GM21786 (cell line): Measurements from ENCODE around the gene CLRN2.
"Not testable (repeated sequence)": the region's sequence is repeated elsewhere in the genome, so short reads cannot be mapped to it uniquely, and the experiment has no call there.

Source experiments
- ATAC-seq: cut with Tn5 transposase; IDR thresholded peaks from one replicate; pipeline ENCODE4 v1.9.1; 2021; ENCODE audit not compliant: unreplicated experiment

Gene CLRN2

DNA sequence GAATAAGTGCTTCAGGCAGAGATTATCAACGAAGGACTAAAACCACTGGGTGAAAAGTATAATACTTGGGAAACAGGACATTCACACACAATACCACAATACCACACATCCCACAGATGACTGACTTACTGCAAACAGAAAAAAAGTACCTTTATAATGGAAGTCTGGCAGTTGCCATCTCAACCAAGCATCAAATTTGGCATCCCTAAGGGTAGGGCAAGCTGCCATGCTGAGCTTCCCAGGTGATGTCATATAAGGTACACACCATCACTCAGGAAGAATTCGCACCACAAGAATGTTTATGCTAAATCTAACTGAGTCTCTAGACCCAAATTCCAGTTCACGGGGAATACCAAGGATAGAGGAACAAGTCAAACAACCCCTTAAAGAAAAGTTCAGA lies 12.2 kb upstream of the CLRN2 start:
- ATAC-seq = no peak

DNA sequence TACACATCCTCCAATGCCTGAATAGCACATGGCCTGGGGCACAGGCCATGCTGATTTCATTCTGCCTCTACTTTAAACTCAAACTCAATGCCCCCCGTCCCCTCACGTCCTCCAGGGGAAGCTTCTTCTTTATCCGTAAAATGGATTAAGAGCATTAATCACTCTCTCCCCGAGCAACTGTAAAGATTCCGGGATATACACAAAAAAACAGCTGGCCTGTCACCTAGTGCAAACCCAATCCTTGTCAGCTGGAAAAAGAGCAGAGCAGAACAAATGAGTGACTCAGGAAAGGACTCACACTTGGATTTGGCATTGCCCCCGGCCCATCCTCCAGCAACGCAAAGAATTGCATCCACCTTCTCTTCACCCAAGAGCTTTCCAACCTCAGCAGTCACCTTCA lies 10.9 kb upstream of the CLRN2 start:
- no peak for ATAC-seq

DNA sequence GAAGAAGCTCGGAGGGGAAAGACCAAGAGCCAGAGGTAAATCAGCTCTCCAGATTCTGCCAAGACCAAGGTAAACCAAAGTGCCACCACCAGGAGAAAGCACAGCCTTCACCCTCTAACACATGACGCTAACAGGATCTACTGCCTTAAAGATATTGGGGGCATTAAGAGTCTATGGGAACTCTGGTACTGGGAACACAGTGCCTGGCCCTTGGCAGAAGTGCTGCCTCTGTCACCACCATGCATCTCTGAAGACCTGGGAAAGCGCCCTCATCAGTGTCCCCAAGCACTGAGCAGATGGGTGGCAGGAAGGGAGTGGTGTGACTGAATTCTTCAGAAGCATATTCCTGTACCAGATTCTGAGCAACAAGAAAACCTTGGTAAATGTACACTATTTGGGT lies 4.4 kb upstream of the CLRN2 start:
- ATAC-seq = no peak

DNA sequence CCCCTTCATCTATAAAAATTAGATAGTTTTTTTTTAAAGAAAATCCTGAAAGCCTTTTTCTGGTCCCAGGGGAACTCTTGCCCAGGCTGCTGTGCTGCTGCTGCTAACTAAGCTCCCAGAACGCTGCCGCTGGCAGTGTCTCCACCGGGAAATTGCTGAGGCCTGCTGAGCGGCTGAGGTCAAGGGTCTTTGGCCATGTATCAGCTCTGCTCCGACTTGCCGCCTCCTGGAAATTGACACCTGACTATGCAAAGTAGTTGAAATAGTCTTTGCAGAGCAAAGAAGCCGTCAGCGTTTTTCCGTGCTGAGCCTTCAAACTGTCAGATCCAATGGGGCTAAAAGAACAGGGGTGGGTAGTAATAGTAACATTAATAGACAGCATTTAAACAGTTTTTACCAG lies 3.9 kb upstream of the CLRN2 start:
- no peak for ATAC-seq

DNA sequence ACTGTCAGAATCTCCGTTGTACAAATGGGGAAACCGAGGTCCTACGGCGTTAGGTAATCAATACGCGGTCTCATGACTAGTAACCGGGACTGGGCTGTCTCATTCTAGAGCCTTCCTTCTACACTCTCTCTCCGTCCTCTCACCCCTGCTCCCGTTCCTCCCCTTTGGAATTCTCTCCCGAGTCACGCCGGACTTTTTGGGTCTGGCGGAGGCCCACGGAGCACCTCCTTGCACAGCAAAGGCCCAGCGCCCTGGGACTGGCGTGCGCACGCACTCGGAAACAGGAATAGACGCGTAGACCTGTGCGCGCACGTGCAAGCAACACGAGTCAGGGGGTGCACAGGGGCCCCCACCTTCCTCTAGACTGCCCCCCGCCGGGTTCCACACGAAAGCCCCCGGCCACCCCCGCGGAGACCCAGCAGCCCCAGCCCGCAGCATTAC lies 3.4 kb upstream of the CLRN2 start:
- peak; percentile 45 for ATAC-seq

DNA sequence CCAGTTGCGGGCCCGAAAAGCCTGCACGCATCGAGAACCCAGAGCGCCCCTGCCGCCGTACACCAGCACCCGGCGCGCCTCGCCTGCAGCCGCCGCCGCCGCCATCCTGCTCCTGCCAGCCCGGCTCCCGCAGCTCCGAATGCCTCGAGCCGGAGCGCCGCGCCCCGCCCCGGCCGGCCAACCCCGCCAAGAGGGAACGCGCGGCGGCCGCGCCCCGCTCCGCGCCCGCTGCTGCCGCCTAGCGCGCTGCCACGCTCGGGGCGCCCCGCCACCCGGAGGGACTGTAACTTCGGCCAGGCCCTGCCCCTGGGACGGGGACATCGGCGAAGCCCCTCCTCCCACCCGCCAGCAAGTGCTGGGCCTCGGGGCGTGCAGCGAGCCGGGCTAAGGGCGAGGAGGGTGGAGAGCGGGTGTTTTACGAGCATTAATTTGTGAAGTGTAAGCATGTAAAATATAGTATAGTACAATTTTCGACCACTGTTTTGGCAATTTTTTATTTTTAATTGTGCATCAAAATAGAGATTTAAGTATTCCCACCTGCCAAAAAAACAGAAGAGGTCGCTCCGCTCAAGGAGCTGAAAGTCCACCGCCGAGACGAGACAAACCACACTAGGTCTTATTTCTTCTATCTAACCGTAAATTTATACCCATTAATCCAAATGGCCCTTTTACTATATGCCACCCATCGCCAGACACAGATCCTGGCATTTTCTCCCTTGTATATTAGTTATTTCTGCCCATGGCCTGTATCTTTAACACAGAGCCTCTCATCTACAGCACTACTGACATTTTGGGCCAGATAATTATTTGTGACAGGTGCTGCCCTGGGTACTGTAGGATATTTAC lies 2.8 kb upstream of the CLRN2 start, which contains the start of gene QDPR:
QDPR (minus strand) TSS at position 141 of the 846 bp plus-strand sequence; CDS start at position 105, 36 bp downstream.
- ATAC-seq = peak; percentile 93

DNA sequence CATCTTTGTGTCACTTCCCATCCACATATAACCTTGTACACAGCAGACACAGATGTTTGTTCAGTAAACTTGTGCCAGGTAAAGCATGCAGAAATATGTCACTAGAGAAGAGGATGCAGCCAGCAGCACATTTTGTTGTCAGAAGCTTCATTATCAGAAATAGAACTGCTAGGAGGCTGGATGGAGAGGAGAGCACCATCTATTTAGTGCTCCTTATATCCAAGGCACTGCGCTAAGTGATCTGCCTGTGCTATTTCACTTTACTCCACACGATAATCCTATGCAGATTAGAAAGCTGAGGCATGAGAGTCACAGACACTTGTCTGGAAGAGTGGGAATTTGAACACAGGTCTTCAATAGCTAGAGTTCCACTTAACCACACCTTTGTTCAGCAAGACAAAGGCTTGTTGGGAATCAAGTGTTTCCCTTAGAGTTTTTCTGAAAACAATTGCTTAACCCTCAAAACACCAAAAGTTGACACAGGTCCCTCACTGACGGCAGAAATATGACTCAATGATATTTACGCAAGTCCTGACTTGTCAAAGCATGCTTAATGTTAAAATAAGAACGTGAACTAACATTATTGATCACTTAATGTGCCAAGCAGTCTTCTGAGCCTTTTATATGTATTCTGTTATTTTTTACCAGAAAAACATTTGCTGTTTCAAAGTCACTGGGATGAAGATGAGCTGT lies 1.8 kb upstream of the CLRN2 start:
- ATAC-seq = no peak

DNA sequence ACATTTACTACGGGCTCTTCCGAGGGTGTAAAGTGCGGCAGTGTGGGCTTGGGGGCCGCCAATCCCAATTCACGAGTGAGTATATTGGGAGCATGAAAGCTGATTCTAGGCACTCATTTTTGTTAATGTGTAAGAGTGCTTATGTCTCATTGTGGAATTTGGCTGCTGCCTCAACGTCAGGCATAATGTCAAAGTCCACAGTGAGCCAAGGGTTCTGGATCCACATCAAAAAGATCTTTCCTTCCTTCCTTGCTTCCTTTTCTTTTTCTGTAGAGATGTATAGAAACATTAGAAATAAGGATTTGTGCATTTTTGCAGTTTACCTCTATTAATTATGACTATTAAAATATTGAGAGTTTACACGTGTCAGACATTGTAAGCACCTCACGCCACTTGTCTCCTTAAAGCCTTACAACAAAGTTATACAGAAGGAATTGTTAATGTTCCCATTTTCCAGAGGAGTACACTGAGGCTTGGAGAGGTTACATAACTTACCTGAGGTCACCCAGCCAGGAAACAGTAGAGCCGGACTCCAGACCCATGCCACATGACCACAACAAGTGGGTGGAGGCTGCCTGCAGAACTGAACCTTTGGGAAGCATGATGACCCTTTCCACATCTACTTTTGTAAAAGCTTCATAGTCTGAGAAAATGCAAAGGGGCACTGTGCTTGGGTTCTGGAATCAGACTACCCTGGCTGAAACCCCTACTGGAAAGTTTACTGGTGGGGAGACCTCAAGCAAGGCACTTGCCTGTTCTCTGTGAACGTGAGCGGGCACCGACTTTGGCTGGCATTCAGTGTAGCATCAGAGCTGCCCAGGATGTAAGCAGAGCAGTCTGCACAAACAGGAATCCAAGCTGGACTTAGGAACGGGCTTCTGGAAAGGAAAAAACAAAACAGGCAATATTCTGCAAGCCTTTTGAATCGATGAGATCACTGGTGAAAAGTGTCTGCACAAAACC lies 761 bp downstream of the CLRN2 start:
- ATAC-seq = no peak

DNA sequence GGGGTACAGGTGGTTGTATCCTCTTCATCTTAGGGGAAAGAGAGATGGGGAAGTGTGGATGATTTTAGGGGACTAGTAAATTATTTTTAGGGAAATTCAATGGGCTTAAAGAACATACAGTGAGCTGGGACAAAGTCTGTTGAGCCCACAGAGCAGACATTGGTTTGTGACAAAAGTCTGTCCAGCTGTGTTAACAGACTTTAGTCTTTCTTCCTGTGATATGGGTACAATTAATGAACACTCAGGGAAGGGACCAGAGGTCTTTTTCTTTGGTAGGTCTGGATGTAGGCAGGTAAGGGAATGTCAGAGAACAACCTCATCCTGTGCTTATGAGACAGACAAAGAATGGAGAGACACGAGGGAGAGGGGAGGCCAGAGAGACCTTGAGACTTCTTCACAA lies 2.0 kb downstream of the CLRN2 start:
- ATAC-seq = no peak

DNA sequence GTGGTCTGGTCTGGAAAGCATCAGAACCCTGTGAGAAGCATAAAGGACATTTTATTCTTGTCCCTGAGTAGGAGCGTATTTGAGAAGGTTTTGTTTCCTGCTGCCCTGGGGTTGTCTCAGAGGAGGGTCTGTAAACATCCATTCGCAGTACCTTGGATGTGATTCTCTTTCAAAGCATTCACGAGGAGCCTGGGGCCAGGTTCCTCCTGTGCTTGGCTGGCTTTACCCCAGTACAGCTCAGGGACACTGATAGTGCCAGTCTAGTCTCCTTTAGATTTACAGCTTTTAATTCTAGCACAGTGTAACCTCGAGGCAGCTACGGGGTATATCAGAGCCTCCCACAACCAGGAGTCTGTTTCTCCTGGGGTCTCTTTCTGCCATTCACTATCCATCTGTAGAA lies 2.7 kb downstream of the CLRN2 start:
- no peak for ATAC-seq

DNA sequence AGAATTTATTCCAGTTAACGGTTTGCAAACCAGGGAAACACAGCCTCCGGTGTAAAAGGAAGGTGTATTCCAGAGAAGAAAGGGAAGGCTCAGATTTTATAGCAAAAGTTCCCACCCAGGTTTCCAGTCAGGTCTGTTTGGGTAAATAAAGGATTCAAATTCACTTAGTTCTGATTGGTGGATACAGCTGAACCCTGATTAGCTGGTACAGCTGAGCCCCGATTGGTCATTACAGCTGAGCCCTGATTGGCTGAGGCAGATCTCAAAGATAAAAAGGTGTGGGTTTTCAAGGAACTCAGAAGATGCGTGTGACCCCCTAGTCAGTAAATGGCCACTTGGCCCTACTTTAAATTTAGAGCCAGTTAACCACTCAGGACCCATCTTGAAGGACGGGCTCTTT lies 6.6 kb downstream of the CLRN2 start:
- ATAC-seq = no peak

DNA sequence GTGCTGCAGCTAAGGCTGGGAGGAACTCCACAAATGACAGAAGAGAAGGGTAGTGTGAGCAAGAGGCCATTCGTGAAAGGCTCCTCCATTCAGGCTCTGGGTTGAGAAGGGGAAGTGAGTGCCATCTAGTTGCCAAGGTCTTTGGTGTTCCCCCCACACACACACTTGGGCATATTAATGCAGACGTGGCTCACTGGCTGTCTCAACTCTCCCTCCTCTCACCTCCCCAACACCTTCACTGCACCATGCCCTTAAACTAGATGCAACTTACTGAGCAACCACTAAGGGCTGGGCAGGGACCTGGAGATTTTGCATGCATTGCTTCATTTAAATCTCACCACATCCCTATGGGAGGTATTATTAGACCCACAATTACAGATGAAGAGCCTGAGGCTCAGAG lies 8.7 kb downstream of the CLRN2 start:
- ATAC-seq = no peak

DNA sequence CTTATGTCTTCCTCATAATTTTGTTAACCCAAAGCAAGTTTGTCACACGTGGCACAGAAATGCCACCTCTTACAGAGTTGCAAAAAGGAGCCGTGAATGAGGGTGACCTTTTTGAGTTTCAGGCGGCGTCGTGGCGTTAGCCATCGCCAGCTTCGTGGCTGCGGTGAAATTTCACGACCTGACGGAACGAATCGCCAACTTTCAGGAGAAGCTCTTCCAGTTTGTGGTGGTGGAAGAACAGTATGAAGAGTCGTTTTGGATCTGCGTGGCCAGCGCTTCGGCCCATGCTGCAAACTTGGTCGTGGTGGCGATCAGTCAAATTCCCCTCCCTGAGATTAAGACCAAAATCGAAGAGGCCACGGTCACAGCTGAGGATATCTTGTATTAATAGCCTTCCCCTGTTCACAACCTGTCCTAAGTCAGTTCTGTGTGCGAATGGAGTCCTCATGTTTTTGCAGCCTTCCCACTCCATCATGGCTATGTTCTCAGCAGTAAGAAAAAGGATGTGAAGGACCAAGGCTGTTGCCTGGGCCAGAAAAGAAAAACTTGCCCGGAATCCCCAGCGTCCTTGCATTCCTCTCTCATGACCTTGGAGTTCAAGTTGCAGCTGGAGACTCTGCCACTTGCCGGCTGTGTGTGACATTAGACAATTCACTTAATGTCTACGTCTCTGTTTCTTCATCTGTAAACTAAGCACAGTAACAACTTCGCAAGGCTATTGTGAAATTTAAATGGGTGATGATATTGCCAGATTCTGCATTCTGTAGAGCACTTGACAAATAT lies 11.9 kb downstream of the CLRN2 start:
- ATAC-seq = no peak

DNA sequence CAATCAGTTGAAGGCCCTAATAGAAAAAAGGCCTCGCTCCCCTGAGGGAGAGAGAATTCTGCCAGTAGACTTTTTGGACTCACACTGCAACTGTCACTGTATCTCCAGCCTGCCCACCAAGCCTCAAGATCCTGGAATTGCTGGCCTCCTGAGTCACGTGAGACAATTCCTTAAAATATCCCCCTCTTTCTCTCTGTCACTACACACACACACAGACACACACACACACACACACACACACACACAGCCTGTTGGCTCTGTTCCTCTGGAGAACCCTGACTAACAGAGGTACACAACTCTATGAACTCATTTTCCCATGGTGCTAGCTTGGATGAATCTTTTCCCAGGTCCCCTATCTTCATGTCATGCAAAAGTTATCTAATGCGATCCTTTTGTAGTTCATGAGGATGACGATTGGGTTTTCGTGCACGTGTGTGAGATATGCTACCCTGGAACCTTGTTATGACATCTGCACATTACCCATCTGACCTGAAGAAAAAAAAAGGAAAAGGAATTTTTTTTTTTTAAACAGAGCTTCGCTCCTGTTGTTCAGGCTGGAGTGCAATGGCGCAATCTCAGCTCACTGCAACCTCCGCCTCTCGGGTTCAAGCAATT lies 13.7 kb downstream of the CLRN2 start:
- no peak for ATAC-seq

DNA sequence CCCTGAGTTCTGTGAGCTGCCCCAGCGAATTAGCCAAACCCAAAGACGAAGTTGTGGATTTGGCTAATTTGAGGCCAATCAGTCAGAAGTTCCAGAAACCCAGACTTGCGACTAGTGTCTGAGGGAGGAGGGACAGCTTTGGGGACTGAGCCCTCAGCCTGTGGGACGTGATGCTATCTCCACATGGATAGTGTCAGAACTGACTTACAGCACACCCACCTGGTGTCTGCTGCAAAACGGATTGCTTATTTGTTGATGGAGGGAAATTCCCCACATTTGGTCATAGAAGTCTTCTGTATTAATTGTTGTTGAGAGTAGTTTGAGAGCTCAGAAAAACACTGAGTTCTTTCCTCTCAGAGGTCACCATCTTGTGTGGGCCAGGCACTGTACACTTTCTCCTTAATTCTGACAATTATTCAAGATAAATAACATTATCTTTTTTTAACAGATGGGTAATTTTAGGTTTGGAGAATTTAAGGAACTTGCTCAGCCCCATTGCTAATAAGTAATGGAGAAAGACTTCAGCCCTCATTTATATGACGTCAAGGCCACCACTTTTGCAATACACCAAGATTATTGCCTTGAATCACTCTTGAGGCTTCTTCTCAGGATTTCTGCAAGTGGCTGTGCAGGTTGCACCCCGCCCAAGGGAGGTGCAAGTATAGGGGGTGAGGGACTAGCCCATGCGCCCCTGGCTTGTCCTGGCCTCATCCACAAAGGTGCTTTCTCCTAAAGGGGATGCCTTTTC lies 16.7 kb downstream of the CLRN2 start:
- ATAC-seq = no peak

DNA sequence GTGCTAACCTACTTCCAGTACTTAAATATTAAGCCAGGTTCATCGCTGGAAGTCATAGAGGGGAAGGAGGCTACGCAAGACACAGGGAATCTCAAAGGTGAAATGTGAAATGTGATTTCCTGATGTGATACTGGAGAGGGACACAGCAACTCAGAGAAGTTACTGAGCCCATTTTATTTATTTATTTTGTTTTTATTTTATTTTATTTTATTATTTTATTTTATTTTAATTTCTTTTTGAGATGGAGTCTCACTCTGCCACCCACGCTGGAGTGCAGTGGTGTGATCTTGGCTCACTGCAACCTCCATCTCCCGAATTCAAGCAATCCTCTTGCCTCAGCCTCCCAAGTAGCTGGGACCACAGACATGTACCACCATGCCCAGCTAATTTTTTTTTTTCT lies 19.7 kb downstream of the CLRN2 start:
- no peak for ATAC-seq

DNA sequence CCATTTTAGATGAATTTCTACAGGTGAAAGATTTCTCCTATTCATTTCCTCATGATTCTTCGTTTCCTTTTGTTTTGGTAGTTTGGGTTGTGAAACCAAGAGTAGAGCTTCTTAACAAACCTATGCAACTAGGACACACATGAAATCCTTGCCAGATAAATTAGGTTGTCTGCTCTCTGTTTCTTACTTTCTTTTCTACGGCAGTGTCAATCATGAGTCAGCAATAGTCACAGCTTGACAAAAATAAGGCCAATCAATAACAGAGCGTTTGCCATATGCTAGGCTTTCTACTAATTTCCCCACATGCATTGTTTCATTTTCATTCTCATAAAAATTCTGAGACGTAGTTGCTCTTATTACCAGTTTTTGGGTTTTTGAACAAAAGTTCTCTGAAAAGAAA lies 20.3 kb downstream of the CLRN2 start:
- no peak for ATAC-seq

DNA sequence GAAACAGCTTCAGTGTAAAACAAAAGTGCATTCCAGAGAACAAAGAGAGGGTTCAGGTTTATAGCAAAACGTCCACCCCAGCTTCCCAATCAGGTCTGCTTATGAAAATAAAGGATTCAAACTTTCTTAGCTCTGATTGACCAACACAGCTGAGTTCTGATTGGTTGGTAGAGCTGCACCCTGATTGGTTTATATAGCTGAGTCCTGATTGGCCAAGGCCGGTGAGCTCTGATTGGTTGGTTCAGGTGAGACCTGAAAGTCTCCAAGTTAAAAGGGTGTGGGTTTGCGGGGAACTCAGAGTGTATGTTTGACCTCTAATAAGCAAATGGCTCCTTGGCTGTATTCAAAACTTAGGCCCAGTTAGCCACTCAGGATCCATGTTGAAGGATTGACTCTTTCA lies 20.9 kb downstream of the CLRN2 start:
- ATAC-seq = no peak

DNA sequence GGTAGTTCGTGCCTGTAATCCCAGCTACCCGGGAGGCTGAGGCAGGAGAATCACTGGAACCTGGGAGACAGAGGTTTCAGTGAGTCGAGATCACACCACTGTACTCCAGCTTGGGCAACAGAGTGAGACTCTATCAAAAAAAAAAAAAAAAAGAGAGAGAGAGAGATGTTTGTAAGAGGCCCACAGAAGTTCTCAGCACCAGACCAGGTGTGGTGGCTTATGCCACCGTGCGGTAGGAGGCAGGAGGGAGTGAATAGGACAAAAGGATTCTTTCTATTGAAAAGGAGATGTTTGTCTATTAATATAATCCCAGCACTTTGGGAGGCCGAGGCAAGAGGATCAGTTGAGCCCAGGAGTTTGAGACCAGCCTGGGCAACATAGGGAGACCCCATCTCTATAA lies 22.1 kb downstream of the CLRN2 start:
- not testable (repeated sequence) for ATAC-seq
